GM12878 (cell line): ENCODE measurements around the gene MIF. TPM values are rescaled to one million over a fixed set of nuclear protein-coding genes. Genes with fewer than 3 reads are reported as not detected.

Source experiments
- CREM ChIP-seq: IDR thresholded peaks from 2 replicates; pipeline ENCODE4 v1.6.1; 2014; ENCODE audit warnings: antibody characterized with exemption, low read depth
- IKZF2 ChIP-seq, 2 experiments: fragments of 450-650 bp; IDR thresholded peaks; 2 replicates each; pipeline ENCODE4 v1.6.1; 2017; ENCODE audit warnings: mild to moderate bottlenecking in 2 of 2, moderate library complexity in 2 of 2
- NFIC ChIP-seq: IDR thresholded peaks from 2 replicates; pipeline ENCODE4 v1.6.1; 2012; ENCODE audit warnings: low read depth, mild to moderate bottlenecking, inconsistent platforms, low read length, moderate library complexity
- NRF1 ChIP-seq: conservative IDR thresholded peaks from 2 replicates; pipeline ENCODE4 v1.6.1; 2011; ENCODE audit warnings: mild to moderate bottlenecking, low read depth, low read length, improper control_type of control experiment
- RAD51 ChIP-seq: fragments of 450-650 bp; IDR thresholded peaks from 2 replicates; pipeline ENCODE4 v1.6.1; 2016; ENCODE audit warnings: moderate library complexity, mild to moderate bottlenecking, inconsistent platforms
- RELA ChIP-seq: fragments of 450-650 bp; IDR thresholded peaks from 2 replicates; pipeline ENCODE4 v1.8.0; 2014; ENCODE audit warnings: borderline replicate concordance; ENCODE audit not compliant: partially characterized antibody
- USF1 ChIP-seq: IDR thresholded peaks from 2 replicates; pipeline ENCODE4 v1.6.1; 2011; ENCODE audit warnings: borderline replicate concordance, low read depth, mild to moderate bottlenecking, moderate library complexity, mixed read lengths, low read length; ENCODE audit not compliant: insufficient read depth; ENCODE audit errors: extremely low read length
- polyA plus RNA-seq, 11 experiments: library from polyadenylated mRNA; depleted of rRNA in 4 of 11; unstranded in 6 of 11; stranded (reverse) in 5 of 11; fragments of >200 nt; fragmentation: Nextera tagmentation in 4 of 11; fragmentation: Illumina TruSeq in 1 of 11; extraction: Ambion mirVana in 4 of 11; extraction: Trizol in 1 of 11; gene quantifications; 1 replicate in 1 of 11; 2 replicates in 10 of 11; pipeline versions ENCODE4 v1.2.1 to v1.2.3, GENCODE V29; 2011 to 2016; ENCODE audit warnings: inconsistent platforms in 2 of 11, missing spikeins in 2 of 11, low read depth in 1 of 11
- total RNA-seq, 4 experiments: library from RNA; depleted of rRNA in 3 of 4; stranded (reverse); fragments of >200 nt in 3 of 4; fragmentation: Illumina TruSeq in 1 of 4; extraction: Trizol in 1 of 4; gene quantifications; 2 replicates each; pipeline versions ENCODE4 v1.2.1 to v1.2.3, GENCODE V29; 2013 to 2021
- TF ChIP-seq, protein P1 (sequence below): fragments of 450-650 bp; IDR thresholded peaks from 2 replicates; pipeline ENCODE4 v1.6.1; 2014; ENCODE audit warnings: mild to moderate bottlenecking
- TF ChIP-seq, protein P2 (sequence below): fragments of 450-650 bp; IDR thresholded peaks from 2 replicates; pipeline ENCODE4 v1.6.1; 2017; ENCODE audit warnings: mild to moderate bottlenecking, moderate library complexity

MIF gene
- total and polyA plus RNA-seq, 10 of the 15 experiments (the other 5 are each of a cell fraction or from before 2014, with no cell fraction given), result 37.7 to 2,972 (median 766) TPM

DNA sequence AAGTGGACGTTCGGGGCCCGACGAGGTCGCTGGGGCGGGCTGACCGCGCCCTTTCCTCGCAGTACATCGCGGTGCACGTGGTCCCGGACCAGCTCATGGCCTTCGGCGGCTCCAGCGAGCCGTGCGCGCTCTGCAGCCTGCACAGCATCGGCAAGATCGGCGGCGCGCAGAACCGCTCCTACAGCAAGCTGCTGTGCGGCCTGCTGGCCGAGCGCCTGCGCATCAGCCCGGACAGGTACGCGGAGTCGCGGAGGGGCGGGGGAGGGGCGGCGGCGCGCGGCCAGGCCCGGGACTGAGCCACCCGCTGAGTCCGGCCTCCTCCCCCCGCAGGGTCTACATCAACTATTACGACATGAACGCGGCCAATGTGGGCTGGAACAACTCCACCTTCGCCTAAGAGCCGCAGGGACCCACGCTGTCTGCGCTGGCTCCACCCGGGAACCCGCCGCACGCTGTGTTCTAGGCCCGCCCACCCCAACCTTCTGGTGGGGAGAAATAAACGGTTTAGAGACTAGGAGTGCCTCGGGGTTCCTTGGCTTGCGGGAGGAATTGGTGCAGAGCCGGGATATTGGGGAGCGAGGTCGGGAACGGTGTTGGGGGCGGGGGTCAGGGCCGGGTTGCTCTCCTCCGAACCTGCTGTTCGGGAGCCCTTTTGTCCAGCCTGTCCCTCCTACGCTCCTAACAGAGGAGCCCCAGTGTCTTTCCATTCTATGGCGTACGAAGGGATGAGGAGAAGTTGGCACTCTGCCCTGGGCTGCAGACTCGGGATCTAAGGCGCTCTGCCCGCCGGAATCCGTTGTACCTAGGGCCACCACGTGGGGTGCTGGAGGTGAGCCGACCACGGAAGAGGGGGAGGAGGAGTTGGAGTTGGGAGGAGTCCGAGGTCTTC is 771 bp downstream of the MIF start (continued):
- TF ChIP-seq RELA (peak; percentile 40), RAD51 (peak; percentile 70), NFIC (no peak), IKZF2 (IDR thresholded peaks at IDR 0.05) (peak in 1 of 2 experiments; percentile 20; a peak in 1 of 4 replicates), USF1 (peak; percentile 70), NRF1 (peak; percentile 32; the same call in 1 of the 2 replicates), CREM (0 out of 2 replicates have a peak, but pooled peaks have one; percentile 37)
- TF ChIP-seq, protein P1, sequence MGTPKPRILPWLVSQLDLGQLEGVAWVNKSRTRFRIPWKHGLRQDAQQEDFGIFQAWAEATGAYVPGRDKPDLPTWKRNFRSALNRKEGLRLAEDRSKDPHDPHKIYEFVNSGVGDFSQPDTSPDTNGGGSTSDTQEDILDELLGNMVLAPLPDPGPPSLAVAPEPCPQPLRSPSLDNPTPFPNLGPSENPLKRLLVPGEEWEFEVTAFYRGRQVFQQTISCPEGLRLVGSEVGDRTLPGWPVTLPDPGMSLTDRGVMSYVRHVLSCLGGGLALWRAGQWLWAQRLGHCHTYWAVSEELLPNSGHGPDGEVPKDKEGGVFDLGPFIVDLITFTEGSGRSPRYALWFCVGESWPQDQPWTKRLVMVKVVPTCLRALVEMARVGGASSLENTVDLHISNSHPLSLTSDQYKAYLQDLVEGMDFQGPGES, result no peak
- TF ChIP-seq, protein P2, sequence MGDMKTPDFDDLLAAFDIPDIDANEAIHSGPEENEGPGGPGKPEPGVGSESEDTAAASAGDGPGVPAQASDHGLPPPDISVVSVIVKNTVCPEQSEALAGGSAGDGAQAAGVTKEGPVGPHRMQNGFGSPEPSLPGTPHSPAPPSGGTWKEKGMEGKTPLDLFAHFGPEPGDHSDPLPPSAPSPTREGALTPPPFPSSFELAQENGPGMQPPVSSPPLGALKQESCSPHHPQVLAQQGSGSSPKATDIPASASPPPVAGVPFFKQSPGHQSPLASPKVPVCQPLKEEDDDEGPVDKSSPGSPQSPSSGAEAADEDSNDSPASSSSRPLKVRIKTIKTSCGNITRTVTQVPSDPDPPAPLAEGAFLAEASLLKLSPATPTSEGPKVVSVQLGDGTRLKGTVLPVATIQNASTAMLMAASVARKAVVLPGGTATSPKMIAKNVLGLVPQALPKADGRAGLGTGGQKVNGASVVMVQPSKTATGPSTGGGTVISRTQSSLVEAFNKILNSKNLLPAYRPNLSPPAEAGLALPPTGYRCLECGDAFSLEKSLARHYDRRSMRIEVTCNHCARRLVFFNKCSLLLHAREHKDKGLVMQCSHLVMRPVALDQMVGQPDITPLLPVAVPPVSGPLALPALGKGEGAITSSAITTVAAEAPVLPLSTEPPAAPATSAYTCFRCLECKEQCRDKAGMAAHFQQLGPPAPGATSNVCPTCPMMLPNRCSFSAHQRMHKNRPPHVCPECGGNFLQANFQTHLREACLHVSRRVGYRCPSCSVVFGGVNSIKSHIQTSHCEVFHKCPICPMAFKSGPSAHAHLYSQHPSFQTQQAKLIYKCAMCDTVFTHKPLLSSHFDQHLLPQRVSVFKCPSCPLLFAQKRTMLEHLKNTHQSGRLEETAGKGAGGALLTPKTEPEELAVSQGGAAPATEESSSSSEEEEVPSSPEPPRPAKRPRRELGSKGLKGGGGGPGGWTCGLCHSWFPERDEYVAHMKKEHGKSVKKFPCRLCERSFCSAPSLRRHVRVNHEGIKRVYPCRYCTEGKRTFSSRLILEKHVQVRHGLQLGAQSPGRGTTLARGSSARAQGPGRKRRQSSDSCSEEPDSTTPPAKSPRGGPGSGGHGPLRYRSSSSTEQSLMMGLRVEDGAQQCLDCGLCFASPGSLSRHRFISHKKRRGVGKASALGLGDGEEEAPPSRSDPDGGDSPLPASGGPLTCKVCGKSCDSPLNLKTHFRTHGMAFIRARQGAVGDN, result 0 out of 2 replicates have a peak, but pooled peaks have one; percentile 9
